Gastrocnemius medialis (tissue), 4 donors: ENCODE results near the gene SPAAR.
A peak's percentile ranks its signal among the peaks of the same experiment; 100 is the strongest.

Experiments used
- CTCF ChIP-seq, 5 experiments: fragments of 450-650 bp in 3 of 5; fragments of 200-600 bp in 2 of 5; sonication (generic) in 2 of 5; IDR thresholded peaks in 4 of 5; conservative IDR thresholded peaks in 1 of 5; 1 replicate in 4 of 5; 2 replicates in 1 of 5; pipeline ENCODE4 v1.5.1; 2016 to 2019; ENCODE audit warnings: antibody characterized with exemption in 5 of 5, mild to moderate bottlenecking in 3 of 5, moderate library complexity in 3 of 5
- POLR2A ChIP-seq, 2 donors: fragments of 450-650 bp; IDR thresholded peaks; one replicate each; pipeline ENCODE4 v1.6.1; 2017; ENCODE audit warnings: antibody characterized with exemption in 2 of 2, mild to moderate bottlenecking in 2 of 2, moderate library complexity in 2 of 2

GRCh38 chr9:35945341-35946018, 36.2 kb downstream of the SPAAR start:
- TF ChIP-seq CTCF (IDR thresholded peaks at IDR 0.05 in 4 of 5, conservative IDR thresholded peaks at IDR 0.05 in 1 of 5): peak; percentile 43 to 82 (median 67)
- TF ChIP-seq POLR2A (IDR thresholded peaks at IDR 0.05): no peak
